Stomach smooth muscle (tissue), 2 donors: ENCODE results near the gene GALNT18.

Experiments used
- H3K27ac ChIP-seq: one replicate; pipeline ENCODE4 v1.7.0; 2013; ENCODE audit warnings: mild to moderate bottlenecking, low read length, inconsistent platforms
- H3K27me3 ChIP-seq, 2 donors: one replicate each; pipeline ENCODE4 v1.7.0; 2013; ENCODE audit warnings: low read length in 2 of 2; ENCODE audit not compliant: insufficient read depth in 2 of 2, control insufficient read depth in 1 of 2
- H3K36me3 ChIP-seq, 2 donors: one replicate each; pipeline ENCODE4 v1.7.0; 2013; ENCODE audit warnings: low read length in 2 of 2; ENCODE audit not compliant: control insufficient read depth in 2 of 2, insufficient read depth in 2 of 2
- H3K4me1 ChIP-seq: one replicate; pipeline ENCODE4 v1.7.0; 2013; ENCODE audit warnings: low read length; ENCODE audit not compliant: control insufficient read depth, insufficient read depth
- H3K4me3 ChIP-seq, 2 donors: one replicate each; pipeline ENCODE4 v1.7.0; 2013; ENCODE audit warnings: low read length in 2 of 2
- H3K9ac ChIP-seq, 2 donors: one replicate each; pipeline ENCODE4 v1.7.0; 2013; ENCODE audit warnings: low read length in 2 of 2, mild to moderate bottlenecking in 1 of 2
- H3K9me3 ChIP-seq, 2 donors: one replicate each; pipeline ENCODE4 v1.7.0; 2013; ENCODE audit warnings: low read length in 2 of 2; ENCODE audit not compliant: control insufficient read depth in 2 of 2
- donor health status: healthy.
- donor health status: Pancreatic carcinoma.

Gene GALNT18

GRCh38 chr11:11230087-11230486, 391.7 kb downstream of the GALNT18 start:
- Histone ChIP-seq H3K9me3 (no peaks in the 10 kb centered on the region), H3K36me3 (no peaks in the 10 kb centered on the region), H3K4me1 (no peaks in the 10 kb centered on the region), H3K9ac (no peak overlapping the region), H3K27me3 (no peaks in the 10 kb centered on the region), H3K27ac (no peak overlapping the region), H3K4me3 (no peak overlapping the region)

GRCh38 chr11:11229647-11230046, 392.2 kb downstream of the GALNT18 start:
- H3K27me3 ChIP-seq: no peaks in the 10 kb centered on the region
- no peak overlapping the region for H3K27ac ChIP-seq
- no peak overlapping the region for H3K9ac ChIP-seq
- H3K4me1 ChIP-seq: no peaks in the 10 kb centered on the region
- H3K36me3 ChIP-seq: no peaks in the 10 kb centered on the region
- H3K9me3 ChIP-seq: no peaks in the 10 kb centered on the region
- H3K4me3 ChIP-seq: no peak overlapping the region

GRCh38 chr11:11227296-11228085, 394.3 kb downstream of the GALNT18 start:
- Histone ChIP-seq H3K36me3 (no peaks in the 10 kb centered on the region), H3K9ac (no peak overlapping the region), H3K4me1 (no peaks in the 10 kb centered on the region), H3K9me3 (no peaks in the 10 kb centered on the region), H3K27ac (no peak overlapping the region), H3K4me3 (no peak overlapping the region), H3K27me3 (no peaks in the 10 kb centered on the region)
